Measurements from ENCODE around the gene OR10H4. TPM values are rescaled to one million over a fixed set of nuclear protein-coding genes. Genes with fewer than 3 reads are reported as not detected.
"Not testable (repeated sequence)": the region's sequence is repeated elsewhere in the genome, so short reads cannot be mapped to it uniquely, and the experiment has no call there.

Gene OR10H4
- total RNA-seq, 1 experiment from 2014 or later: not detected

GRCh38 chr19:15902254-15902653 is 46.6 kb upstream of the OR10H4 start:
- Mint-ChIP-seq H3K4me1 (no peaks in the 10 kb centered on the region; the same call in 1 of the 2 replicates), H3K27me3 (ENCODE audit: low read depth) (peaks cover 30% of the 10 kb centered on the region), H3K27ac (no peak overlapping the region), H3K9me3 (peaks cover 74% of the 10 kb centered on the region), H3K36me3 (peaks cover 30% of the 10 kb centered on the region), H3K4me3 (no peak overlapping the region)
- POLR2A ChIA-PET: no interaction called here
- CTCF ChIA-PET: no interaction called here
- DNase-seq (ENCODE audit: low spot score) (no peak), ATAC-seq (no peak)
- no peak for TF ChIP-seq ZNF317 (CRISPR knock-in tag; IDR thresholded peaks at IDR 0.05; ENCODE audit: borderline replicate concordance, low read depth)
- TF ChIP-seq, protein P1, sequence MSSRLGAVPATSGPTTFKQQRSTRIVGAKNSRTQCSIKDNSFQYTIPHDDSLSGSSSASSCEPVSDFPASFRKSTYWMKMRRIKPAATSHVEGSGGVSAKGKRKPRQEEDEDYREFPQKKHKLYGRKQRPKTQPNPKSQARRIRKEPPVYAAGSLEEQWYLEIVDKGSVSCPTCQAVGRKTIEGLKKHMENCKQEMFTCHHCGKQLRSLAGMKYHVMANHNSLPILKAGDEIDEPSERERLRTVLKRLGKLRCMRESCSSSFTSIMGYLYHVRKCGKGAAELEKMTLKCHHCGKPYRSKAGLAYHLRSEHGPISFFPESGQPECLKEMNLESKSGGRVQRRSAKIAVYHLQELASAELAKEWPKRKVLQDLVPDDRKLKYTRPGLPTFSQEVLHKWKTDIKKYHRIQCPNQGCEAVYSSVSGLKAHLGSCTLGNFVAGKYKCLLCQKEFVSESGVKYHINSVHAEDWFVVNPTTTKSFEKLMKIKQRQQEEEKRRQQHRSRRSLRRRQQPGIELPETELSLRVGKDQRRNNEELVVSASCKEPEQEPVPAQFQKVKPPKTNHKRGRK (CRISPR knock-in tag; IDR thresholded peaks at IDR 0.05; ENCODE audit: borderline replicate concordance): no peak
- no peak for TF ChIP-seq ZNF416 (CRISPR knock-in tag; IDR thresholded peaks at IDR 0.05)
- TF ChIP-seq TCF7 (CRISPR knock-in tag; IDR thresholded peaks at IDR 0.05; ENCODE audit: low read depth): no peak
- TF ChIP-seq ZNF263 (CRISPR knock-in tag; IDR thresholded peaks at IDR 0.05; ENCODE audit: low read depth): no peak
- no peak for TF ChIP-seq GTF2I (CRISPR knock-in tag; conservative IDR thresholded peaks at IDR 0.05)
- TF ChIP-seq CDX4 (CRISPR knock-in tag; IDR thresholded peaks at IDR 0.05; ENCODE audit: borderline replicate concordance): no peak
- TF ChIP-seq, protein P2, sequence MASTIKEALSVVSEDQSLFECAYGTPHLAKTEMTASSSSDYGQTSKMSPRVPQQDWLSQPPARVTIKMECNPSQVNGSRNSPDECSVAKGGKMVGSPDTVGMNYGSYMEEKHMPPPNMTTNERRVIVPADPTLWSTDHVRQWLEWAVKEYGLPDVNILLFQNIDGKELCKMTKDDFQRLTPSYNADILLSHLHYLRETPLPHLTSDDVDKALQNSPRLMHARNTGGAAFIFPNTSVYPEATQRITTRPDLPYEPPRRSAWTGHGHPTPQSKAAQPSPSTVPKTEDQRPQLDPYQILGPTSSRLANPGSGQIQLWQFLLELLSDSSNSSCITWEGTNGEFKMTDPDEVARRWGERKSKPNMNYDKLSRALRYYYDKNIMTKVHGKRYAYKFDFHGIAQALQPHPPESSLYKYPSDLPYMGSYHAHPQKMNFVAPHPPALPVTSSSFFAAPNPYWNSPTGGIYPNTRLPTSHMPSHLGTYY (CRISPR knock-in tag; IDR thresholded peaks at IDR 0.05): no peak
- no peak for TF ChIP-seq ESRRA (CRISPR knock-in tag; IDR thresholded peaks at IDR 0.05; ENCODE audit: borderline replicate concordance)
- no peak for TF ChIP-seq ZNF671 (CRISPR knock-in tag; IDR thresholded peaks at IDR 0.05)
- no peak for TF ChIP-seq NR2C2 (CRISPR knock-in tag; IDR thresholded peaks at IDR 0.05)
- no peak for TF ChIP-seq PREB (CRISPR knock-in tag; IDR thresholded peaks at IDR 0.05; ENCODE audit: borderline replicate concordance)
- TF ChIP-seq, protein P3, sequence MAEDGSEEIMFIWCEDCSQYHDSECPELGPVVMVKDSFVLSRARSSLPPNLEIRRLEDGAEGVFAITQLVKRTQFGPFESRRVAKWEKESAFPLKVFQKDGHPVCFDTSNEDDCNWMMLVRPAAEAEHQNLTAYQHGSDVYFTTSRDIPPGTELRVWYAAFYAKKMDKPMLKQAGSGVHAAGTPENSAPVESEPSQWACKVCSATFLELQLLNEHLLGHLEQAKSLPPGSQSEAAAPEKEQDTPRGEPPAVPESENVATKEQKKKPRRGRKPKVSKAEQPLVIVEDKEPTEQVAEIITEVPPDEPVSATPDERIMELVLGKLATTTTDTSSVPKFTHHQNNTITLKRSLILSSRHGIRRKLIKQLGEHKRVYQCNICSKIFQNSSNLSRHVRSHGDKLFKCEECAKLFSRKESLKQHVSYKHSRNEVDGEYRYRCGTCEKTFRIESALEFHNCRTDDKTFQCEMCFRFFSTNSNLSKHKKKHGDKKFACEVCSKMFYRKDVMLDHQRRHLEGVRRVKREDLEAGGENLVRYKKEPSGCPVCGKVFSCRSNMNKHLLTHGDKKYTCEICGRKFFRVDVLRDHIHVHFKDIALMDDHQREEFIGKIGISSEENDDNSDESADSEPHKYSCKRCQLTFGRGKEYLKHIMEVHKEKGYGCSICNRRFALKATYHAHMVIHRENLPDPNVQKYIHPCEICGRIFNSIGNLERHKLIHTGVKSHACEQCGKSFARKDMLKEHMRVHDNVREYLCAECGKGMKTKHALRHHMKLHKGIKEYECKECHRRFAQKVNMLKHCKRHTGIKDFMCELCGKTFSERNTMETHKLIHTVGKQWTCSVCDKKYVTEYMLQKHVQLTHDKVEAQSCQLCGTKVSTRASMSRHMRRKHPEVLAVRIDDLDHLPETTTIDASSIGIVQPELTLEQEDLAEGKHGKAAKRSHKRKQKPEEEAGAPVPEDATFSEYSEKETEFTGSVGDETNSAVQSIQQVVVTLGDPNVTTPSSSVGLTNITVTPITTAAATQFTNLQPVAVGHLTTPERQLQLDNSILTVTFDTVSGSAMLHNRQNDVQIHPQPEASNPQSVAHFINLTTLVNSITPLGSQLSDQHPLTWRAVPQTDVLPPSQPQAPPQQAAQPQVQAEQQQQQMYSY (CRISPR knock-in tag; IDR thresholded peaks at IDR 0.05): no peak

- peaks cover 30% of the 10 kb centered on the region for H3K36me3 Mint-ChIP-seq
- H3K9me3 Mint-ChIP-seq: peaks cover 77% of the 10 kb centered on the region
- CTCF ChIA-PET; POLR2A ChIA-PET; H3K27ac Mint-ChIP-seq; DNase-seq (ENCODE audit: low spot score); H3K4me3 Mint-ChIP-seq; ATAC-seq; H3K4me1 Mint-ChIP-seq: not testable (repeated sequence)
- peaks cover 30% of the 10 kb centered on the region for H3K27me3 Mint-ChIP-seq (ENCODE audit: low read depth)
Measured at GRCh38 chr19:15902898-15903297, 45.9 kb upstream of the OR10H4 start.

- ChIA-PET POLR2A (no interaction called here), CTCF (no interaction called here)
- Mint-ChIP-seq H3K9me3 (peaks cover 72% of the 10 kb centered on the region), H3K4me1 (no peaks in the 10 kb centered on the region; the same call in 1 of the 2 replicates), H3K4me3 (no peak overlapping the region), H3K27ac (no peak overlapping the region), H3K36me3 (peaks cover 30% of the 10 kb centered on the region), H3K27me3 (ENCODE audit: low read depth) (peaks cover 36% of the 10 kb centered on the region)
- DNase-seq (ENCODE audit: low spot score) (no peak), ATAC-seq (no peak)
- TF ChIP-seq TP53 (CRISPR knock-in tag; IDR thresholded peaks at IDR 0.05): no peak
- TF ChIP-seq NFYB (CRISPR knock-in tag; conservative IDR thresholded peaks at IDR 0.05; ENCODE audit: low read depth): no peak
- TF ChIP-seq TEAD4 (CRISPR knock-in tag; IDR thresholded peaks at IDR 0.05): no peak
- TF ChIP-seq RORB (CRISPR knock-in tag; IDR thresholded peaks at IDR 0.05): no peak
- TF ChIP-seq CDX4 (CRISPR knock-in tag; IDR thresholded peaks at IDR 0.05; ENCODE audit: borderline replicate concordance): no peak
- no peak for TF ChIP-seq IRF2 (CRISPR knock-in tag; IDR thresholded peaks at IDR 0.05; ENCODE audit: borderline replicate concordance, low read depth)
Measured at GRCh38 chr19:15905026-15905425, 43.8 kb upstream of the OR10H4 start.
